Activated naive CD4-positive, alpha-beta T cell (primary cell): Measurements from ENCODE around the gene SSH3.

Experiments used
- DNase-seq, 4 experiments: peaks; one replicate each; lab custom pipeline; 2025; lab: John Stamatoyannopoulos, UW

SSH3 gene

DNA sequence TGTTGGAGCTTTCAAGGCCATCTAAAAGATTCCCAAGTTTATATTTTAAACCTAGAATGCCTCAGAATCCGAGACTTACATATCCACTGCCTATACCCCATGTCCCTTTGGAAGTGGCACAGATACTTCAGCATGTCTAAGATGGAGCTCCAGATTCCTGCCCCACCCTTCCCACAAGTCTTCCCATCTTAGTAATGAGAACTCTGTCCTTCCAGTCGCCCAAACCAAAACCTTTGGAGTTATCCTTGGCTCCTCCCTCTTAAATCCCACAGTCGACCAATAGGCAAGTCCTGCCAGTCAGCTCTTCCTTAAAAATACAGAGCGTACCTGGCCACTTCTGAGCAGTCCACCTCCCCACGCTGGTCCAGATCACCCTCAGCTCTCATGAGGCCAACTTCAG, 45.7 kb downstream of the SSH3 start:
- DNase-seq = no peak

DNA sequence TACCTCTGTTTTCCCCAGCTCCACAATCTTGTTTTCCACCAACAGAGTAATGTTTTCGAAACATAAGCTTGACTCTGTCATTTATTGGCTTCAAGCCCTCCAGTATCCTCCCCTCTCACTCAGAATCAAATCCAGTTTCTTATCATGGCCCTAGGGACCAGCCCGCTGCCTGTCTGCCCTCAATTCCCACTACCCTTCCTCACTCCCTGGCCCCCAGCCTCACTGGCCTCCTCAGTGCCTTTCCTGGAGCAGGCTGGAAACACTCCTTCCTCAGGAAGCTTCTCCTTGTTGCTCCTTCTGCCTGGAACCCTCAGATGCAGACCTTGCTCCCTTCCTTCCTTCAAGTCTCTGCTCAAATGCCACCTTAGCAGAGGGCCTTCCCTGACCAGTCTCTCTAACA, 46.1 kb downstream of the SSH3 start:
- DNase-seq = no peak

DNA sequence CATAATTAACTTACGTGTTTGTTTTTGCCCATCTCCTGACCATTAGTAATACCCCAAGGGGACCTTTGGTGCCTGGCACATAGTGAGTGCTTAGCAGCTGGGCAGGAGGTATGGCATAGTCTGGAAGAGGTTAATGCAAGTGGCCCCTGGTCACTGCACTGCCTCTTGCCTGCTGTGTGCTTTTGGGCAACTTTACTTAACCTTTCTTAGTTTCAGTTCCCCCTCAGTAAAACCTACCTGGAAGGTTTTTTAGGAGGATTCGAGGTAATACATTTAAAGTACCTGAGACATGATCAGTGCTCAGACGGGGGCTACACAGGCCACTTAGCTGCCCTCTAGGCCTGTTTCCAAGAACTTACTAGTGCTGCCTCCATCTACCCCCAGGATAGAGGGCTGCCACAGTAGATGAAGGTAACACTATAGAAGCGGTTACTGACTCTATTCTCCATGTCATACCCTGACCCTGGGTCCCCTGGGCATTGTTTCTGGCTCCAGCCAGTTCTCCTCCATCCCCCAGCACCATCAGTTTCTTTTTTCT, 46.7 kb downstream of the SSH3 start:
- DNase-seq = no peak

GRCh38 chr11:67351275-67352005, 48.1 kb downstream of the SSH3 start:
- peak in 3 of 4 experiments; percentile 34 to 47 (median 42) for DNase-seq

- peak in 2 of 4 experiments; percentile 65 to 75 for DNase-seq
Observed at GRCh38 chr11:67352546-67353316, 49.4 kb downstream of the SSH3 start.

GRCh38 chr11:67353317-67354074, 50.2 kb downstream of the SSH3 start, which contains the start of gene POLD4:
POLD4 (minus strand) TSS chr11:67353546; CDS start chr11:67353399, 147 bp downstream.
- peak; percentile 80 to 96 (median 90) for DNase-seq

DNA sequence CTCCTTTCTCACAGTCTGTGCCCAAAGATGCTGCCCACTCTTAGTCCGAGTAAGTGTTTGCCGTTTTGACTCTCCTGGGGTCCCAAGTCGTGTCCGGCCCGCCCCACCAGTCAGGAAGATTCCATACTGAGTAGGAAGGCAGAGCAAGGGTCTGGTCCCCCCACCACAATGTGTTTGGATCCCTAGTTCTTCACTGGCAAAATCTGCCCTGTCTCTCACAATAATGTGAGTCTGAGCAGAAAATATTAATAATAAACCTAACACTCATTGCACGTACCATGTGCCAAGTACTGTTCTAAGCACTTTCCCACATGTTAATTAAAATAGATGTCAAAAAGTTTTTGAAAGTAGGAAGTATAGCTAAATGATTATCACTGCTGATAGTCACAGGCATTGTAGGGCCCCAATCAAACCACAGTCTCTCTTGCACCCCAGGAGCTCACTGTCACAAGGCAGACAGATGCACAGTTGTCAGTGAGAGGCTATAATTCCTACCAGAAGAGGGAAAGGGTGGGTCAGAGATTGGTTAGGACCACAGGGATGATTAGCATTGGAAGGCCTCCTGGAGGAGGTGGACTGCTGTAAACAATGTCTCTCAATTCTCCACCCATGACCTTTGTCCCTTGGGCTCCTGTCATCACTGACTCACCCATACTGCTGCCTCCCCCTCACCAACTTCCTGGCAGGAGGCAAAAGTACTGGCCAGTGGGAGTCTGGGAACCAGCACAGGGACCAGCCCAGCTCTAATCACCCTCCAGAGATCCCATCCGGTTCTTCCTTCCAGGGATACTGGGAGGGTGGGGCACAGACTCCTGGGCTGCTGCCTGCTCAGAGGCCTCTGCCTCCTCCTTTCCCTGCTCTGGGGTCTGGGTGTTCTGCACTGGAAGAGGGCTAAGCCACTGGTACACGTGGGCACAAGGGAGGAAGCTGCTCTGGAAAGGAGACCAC, 51.0 kb downstream of the SSH3 start:
- DNase-seq = no peak

GRCh38 chr11:67355023-67355793, 51.9 kb downstream of the SSH3 start:
- no peak for DNase-seq

DNA sequence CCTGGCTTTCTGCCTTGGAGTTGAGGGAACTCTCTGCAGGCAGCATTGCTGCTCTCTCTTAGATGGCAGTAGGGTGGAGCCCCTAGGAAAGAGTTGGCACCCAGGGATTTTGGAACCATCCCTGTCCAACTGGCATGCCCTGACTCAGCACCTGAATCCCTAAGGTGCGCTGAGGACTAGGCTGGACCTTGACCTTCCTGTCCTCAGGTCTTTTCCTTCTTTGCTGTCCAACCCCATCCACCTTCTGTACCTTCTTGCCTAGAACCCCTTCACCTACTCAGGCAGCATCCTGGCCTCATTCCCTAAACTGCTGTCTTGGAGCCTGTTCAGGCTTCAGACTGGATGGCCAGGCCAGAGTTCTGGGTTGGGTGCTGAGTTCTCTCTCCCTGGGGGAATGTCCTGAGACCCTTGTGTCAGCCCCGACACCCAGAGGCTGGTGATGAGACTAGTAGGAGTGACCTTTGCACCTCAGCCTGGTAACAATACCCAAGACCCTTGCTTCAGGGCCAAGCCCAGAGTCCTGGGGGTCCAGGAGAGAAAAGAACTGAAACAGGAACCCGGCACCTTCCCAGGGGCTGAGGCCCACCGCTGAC, 52.6 kb downstream of the SSH3 start:
- no peak for DNase-seq

DNA sequence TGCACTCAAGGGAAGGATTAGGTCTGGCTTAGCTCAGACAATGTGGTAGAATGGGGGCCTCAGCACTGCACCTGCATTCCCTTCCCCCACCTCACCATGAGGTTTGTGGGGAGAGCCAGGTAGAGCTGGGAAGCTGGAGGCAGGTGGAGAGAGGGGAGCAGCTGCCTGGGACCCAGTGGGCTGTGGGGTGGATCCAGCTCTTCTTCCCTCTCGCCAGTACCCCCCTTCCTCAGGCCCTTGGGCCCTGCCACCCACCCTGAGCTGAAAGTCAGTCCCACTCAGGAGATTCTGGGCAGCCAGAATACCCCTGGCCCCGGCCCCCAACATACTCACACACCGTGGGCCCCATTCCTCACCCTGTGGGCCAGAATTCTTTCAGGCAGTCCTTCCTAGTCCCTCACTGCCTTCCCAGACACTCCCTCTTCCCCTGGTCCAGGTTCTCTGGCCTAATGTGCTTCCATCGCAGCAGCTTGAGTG, 53.1 kb downstream of the SSH3 start:
- no peak for DNase-seq

DNA sequence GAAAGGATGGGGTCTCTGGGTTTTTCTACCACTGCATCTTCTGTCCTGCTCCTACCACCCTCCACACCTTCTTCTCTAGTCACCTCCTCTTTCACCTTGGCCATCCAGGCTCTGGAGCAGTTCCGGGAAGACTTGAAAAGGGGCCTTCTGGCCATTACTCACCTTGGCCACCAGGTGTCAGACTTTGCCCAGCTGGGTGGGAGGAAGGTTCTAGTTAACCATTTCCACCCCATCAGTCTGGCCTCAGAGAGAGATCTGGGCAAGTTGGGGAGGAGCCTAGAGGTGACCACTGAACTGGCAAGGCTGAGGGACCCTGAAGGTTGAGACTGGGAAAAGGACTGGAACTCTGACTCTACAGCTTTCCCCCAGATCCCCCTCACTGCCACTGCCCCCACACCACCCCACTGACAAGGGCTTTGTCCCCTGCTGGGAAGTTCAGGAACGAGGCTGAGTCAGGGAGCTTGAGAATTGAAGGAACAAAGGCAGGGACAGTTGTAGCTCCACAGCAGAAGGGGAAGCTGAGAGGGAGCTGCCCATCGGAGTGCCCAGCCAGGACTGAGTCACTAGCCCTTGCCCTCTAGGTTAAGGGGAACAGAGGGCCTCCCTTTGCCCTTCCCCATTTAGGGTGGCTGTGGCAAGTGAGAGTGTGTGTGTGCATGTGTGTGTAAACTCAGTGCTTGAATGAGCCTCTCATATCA, 53.7 kb downstream of the SSH3 start:
- DNase-seq = peak in 2 of 4 experiments; percentile 32 to 44

DNA sequence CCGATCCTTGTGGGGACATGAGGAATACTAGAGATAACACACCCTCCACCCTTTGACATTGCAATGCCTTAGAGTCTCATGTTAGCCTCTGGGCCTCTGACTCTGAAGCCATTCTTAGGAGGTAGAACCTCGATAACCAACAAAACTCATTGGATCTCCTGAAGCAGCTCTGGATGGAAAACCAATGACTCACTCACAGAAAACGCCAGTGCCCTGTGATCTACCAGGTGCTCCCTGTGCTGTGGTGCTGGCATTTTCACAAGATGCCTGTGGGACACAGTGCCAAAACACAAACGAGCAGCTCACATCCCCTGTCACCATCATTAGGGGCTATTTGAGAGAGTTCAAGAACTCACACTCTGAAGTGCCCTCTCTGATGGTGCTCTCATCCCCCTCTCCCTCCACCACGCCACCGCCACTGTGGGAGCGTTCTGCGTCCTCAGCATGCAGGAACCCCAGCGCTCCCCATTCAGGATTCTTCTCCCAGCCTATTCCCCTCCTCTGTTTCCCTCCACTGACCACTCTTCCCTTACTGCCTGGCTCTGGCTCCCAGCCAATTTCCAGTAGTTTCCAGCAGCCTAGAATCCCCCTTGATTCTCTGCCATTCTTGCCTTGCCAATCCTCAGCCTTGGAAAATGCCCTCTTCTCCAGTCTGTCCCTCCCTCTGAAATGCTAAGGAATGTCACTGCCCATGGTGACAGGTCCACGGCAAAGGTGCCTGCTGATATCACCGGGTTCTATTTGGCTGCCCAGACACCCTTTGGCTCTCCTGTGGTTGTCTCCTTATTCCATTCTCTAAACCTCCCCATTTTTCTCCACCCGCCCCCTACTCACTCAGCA, 54.7 kb downstream of the SSH3 start:
- no peak for DNase-seq
